K562 (cell line): Measurements from ENCODE around the gene RIC8B.

Source experiments
- CBX1 ChIP-seq: sonication (generic); IDR thresholded peaks from 2 replicates; pipeline ENCODE4 v1.6.1; 2016; ENCODE audit warnings: antibody characterized with exemption, low read depth, mild to moderate bottlenecking
- CCNT2 ChIP-seq: IDR thresholded peaks from 2 replicates; pipeline ENCODE4 v1.6.1; 2011; ENCODE audit warnings: borderline replicate concordance, low read depth, mild to moderate bottlenecking, moderate library complexity, mixed read lengths, low read length; ENCODE audit not compliant: insufficient read length; ENCODE audit errors: extremely low read depth
- CEBPB ChIP-seq: fragments of 450-650 bp; IDR thresholded peaks from 2 replicates; pipeline ENCODE4 v1.6.1; 2016; ENCODE audit warnings: missing genetic modification characterization, missing compliant biosample characterization
- CHD1 ChIP-seq: fragments of 200-600 bp; sonication (generic); IDR thresholded peaks from one replicate; pipeline ENCODE4 v1.6.1; 2012; ENCODE audit warnings: mild to moderate bottlenecking, moderate library complexity, low read length, inconsistent platforms
- E2F1 ChIP-seq: sonication (generic); formaldehyde crosslinking; IDR thresholded peaks from 2 replicates; pipeline ENCODE4 v1.8.1; 2023; ENCODE audit warnings: mild to moderate bottlenecking, missing genetic modification reagents, moderate library complexity
- EP300 ChIP-seq: IDR thresholded peaks from 2 replicates; pipeline ENCODE4 v1.6.1; 2012; ENCODE audit warnings: low read length, improper control_type of control experiment
- LEF1 ChIP-seq: fragments of 450-650 bp; IDR thresholded peaks from 2 replicates; pipeline ENCODE4 v1.6.1; 2016; ENCODE audit warnings: mild to moderate bottlenecking
- NFXL1 ChIP-seq: fragments of 450-650 bp; formaldehyde crosslinking; IDR thresholded peaks from 2 replicates; pipeline ENCODE4 v1.4.0; 2021; ENCODE audit warnings: mild to moderate bottlenecking
- TAF1 ChIP-seq: IDR thresholded peaks from 2 replicates; pipeline ENCODE4 v1.6.1; 2011; ENCODE audit warnings: mild to moderate bottlenecking, low read length, moderate library complexity; ENCODE audit not compliant: insufficient read depth, control insufficient read depth, severe bottlenecking; ENCODE audit errors: extremely low read depth
- ZBTB2 ChIP-seq: fragments of 450-650 bp; IDR thresholded peaks from 2 replicates; pipeline ENCODE4 v1.6.1; 2016; ENCODE audit warnings: antibody characterized with exemption
- ZNF324 ChIP-seq: fragments of 250-450 bp; sonication (Bioruptor Pico); IDR thresholded peaks from 2 replicates; pipeline ENCODE4 v1.4.0; 2020; ENCODE audit warnings: mild to moderate bottlenecking
- TF ChIP-seq, protein P1 (sequence below), 3 experiments: IDR thresholded peaks in 2 of 3; conservative IDR thresholded peaks in 1 of 3; 2 replicates each; pipeline ENCODE4 v1.5.1; 2011 to 2012; ENCODE audit warnings: low read length in 3 of 3, mild to moderate bottlenecking in 3 of 3, control low read depth in 2 of 3, improper control_type of control experiment in 1 of 3, inconsistent platforms in 1 of 3, low read depth in 1 of 3, mixed read lengths in 1 of 3, moderate library complexity in 1 of 3; ENCODE audit not compliant: insufficient read depth in 2 of 3
- TF ChIP-seq, protein P2 (sequence below): sonication (generic); formaldehyde crosslinking; IDR thresholded peaks from 2 replicates; pipeline ENCODE4 v1.8.0; 2023; ENCODE audit warnings: missing genetic modification reagents, mild to moderate bottlenecking, borderline replicate concordance

- TF ChIP-seq, protein P1, sequence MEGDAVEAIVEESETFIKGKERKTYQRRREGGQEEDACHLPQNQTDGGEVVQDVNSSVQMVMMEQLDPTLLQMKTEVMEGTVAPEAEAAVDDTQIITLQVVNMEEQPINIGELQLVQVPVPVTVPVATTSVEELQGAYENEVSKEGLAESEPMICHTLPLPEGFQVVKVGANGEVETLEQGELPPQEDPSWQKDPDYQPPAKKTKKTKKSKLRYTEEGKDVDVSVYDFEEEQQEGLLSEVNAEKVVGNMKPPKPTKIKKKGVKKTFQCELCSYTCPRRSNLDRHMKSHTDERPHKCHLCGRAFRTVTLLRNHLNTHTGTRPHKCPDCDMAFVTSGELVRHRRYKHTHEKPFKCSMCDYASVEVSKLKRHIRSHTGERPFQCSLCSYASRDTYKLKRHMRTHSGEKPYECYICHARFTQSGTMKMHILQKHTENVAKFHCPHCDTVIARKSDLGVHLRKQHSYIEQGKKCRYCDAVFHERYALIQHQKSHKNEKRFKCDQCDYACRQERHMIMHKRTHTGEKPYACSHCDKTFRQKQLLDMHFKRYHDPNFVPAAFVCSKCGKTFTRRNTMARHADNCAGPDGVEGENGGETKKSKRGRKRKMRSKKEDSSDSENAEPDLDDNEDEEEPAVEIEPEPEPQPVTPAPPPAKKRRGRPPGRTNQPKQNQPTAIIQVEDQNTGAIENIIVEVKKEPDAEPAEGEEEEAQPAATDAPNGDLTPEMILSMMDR (IDR thresholded peaks at IDR 0.05 in 2 of 3, conservative IDR thresholded peaks at IDR 0.05 in 1 of 3; ENCODE audit: insufficient read depth in 2 of 3, low read depth in 1 of 3, low read length in 3 of 3) = no peak
- TF ChIP-seq E2F1 (CRISPR knock-in tag) = no peak
- no peak for TF ChIP-seq EP300
- no peak for TF ChIP-seq CBX1
- TF ChIP-seq ZBTB2 = no peak
- TF ChIP-seq LEF1 = no peak
- no peak for TF ChIP-seq NFXL1 (CRISPR knock-in tag)
- TF ChIP-seq CEBPB (tag) = no peak
- no peak for TF ChIP-seq CHD1
- TF ChIP-seq CCNT2 = no peak
- no peak for TF ChIP-seq ZNF324 (CRISPR knock-in tag)
- TF ChIP-seq, protein P2, sequence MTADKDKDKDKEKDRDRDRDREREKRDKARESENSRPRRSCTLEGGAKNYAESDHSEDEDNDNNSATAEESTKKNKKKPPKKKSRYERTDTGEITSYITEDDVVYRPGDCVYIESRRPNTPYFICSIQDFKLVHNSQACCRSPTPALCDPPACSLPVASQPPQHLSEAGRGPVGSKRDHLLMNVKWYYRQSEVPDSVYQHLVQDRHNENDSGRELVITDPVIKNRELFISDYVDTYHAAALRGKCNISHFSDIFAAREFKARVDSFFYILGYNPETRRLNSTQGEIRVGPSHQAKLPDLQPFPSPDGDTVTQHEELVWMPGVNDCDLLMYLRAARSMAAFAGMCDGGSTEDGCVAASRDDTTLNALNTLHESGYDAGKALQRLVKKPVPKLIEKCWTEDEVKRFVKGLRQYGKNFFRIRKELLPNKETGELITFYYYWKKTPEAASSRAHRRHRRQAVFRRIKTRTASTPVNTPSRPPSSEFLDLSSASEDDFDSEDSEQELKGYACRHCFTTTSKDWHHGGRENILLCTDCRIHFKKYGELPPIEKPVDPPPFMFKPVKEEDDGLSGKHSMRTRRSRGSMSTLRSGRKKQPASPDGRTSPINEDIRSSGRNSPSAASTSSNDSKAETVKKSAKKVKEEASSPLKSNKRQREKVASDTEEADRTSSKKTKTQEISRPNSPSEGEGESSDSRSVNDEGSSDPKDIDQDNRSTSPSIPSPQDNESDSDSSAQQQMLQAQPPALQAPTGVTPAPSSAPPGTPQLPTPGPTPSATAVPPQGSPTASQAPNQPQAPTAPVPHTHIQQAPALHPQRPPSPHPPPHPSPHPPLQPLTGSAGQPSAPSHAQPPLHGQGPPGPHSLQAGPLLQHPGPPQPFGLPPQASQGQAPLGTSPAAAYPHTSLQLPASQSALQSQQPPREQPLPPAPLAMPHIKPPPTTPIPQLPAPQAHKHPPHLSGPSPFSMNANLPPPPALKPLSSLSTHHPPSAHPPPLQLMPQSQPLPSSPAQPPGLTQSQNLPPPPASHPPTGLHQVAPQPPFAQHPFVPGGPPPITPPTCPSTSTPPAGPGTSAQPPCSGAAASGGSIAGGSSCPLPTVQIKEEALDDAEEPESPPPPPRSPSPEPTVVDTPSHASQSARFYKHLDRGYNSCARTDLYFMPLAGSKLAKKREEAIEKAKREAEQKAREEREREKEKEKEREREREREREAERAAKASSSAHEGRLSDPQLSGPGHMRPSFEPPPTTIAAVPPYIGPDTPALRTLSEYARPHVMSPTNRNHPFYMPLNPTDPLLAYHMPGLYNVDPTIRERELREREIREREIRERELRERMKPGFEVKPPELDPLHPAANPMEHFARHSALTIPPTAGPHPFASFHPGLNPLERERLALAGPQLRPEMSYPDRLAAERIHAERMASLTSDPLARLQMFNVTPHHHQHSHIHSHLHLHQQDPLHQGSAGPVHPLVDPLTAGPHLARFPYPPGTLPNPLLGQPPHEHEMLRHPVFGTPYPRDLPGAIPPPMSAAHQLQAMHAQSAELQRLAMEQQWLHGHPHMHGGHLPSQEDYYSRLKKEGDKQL (CRISPR knock-in tag) = no peak
- TF ChIP-seq TAF1 = no peak
These were observed 122.1 kb downstream of the RIC8B start for GRCh38 chr12:106896603-106897002.
